ENCODE results near the gene APMAP.

APMAP gene

DNA sequence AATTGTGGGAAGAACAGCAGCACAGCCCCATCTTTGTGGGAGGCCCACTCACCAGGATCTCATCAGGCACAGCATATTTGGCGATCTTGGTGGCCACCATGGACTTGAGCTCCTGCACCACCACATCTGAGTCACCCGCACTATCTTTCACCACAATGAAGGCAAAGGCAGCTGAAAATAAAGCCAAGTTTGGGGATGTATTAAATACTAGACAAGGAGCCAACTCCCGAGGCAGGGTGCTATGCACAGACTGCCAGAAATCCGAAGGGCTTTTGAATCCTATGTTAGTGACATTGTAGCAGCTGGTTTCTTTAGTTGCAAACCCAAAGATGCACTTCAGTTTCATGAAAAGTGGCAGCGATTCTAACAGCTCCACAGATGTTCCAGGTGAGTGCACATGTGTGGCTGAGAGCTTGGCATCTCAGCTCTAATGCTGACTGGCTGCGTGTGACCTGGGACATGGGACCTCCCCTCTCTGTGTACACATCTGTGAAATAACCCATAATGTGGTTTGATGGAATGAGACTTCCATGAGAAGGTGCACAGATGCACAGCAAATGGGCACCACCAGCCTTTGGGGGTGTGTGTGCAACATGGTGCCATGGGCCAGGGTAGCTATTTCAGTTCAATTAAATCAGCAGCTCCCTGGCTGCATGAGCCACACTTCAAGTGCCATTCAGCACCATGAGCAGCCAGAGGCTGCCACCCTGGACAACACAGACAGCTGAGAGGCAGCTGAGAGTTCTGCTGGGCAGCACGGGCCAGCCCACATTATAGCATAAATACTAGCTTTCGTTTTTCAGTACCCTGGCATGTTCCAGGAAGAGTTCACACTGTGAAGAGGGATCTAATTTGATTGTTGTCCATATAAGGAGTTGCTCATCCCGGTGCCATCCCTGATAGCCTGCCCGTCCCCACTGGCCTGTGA is 16.9 kb upstream of the APMAP start:
- POLR2A ChIA-PET = no interaction called here
- H3K9me3 ChIP-seq (ENCODE audit: control insufficient read depth, insufficient read depth, low read depth, low read length) = no peaks in the 10 kb centered on the region
- peaks cover 0 to 35% of the 10 kb centered on the region in 2 experiments; a peak in 1 of 3 replicates for H3K36me3 ChIP-seq (ENCODE audit: control insufficient read depth in 2 of 2, insufficient read depth in 1 of 2, low read length in 2 of 2)
- TF ChIP-seq KLF1 (tag by site-specific recombination; IDR thresholded peaks at IDR 0.05) (no peak), ZNF785 (tag by site-specific recombination; IDR thresholded peaks at IDR 0.05) (no peak), ZNF175 (tag by site-specific recombination; IDR thresholded peaks at IDR 0.05) (no peak), ZNF214 (tag by site-specific recombination; IDR thresholded peaks at IDR 0.05; ENCODE audit: borderline replicate concordance) (no peak), GLI2 (tag by site-specific recombination; IDR thresholded peaks at IDR 0.05; ENCODE audit: borderline replicate concordance, low read depth) (no peak), ZNF19 (tag by site-specific recombination; IDR thresholded peaks at IDR 0.05; ENCODE audit: low read depth) (no peak), HOXD13 (CRISPR knock-in tag; IDR thresholded peaks at IDR 0.05; ENCODE audit: borderline replicate concordance) (no peak), ZBTB8A (tag by site-specific recombination; IDR thresholded peaks at IDR 0.05) (no peak)
- no peak overlapping the region for H3K4me3 ChIP-seq (ENCODE audit: low read depth, low read length)
- H3K27ac ChIP-seq (ENCODE audit: extremely low read depth, low read depth, low read length) = no peak overlapping the region
- no peaks in the 10 kb centered on the region for H3K4me1 ChIP-seq (ENCODE audit: control insufficient read depth, insufficient read depth, low read length)
- CTCF ChIA-PET = interaction anchor here (0.5 to 1.5 kb wide), 5 partner anchors 16 to 390 kb away, joined by 3 to 5 read pairs (median 3); no protein-coding TSS in a partner anchor

GRCh38 chr20:25008388-25009217 is 16.1 kb upstream of the APMAP start:
- H3K36me3 ChIP-seq (ENCODE audit: control insufficient read depth in 2 of 2, insufficient read depth in 1 of 2, low read length in 2 of 2) = peaks cover 0 to 31% of the 10 kb centered on the region in 2 experiments; a peak in 1 of 3 replicates
- CTCF ChIA-PET = interaction anchor here (1.1 to 1.4 kb wide), 3 partner anchors 15 to 391 kb away, joined by 3 to 5 read pairs (median 4); no protein-coding TSS in a partner anchor
- no peaks in the 10 kb centered on the region for H3K4me1 ChIP-seq (ENCODE audit: control insufficient read depth, insufficient read depth, low read length)
- POLR2A ChIA-PET = no interaction called here
- H3K4me3 ChIP-seq (ENCODE audit: low read depth, low read length) = no peak overlapping the region
- H3K27ac ChIP-seq (ENCODE audit: extremely low read depth, low read depth, low read length) = no peak overlapping the region
- no peaks in the 10 kb centered on the region for H3K9me3 ChIP-seq (ENCODE audit: control insufficient read depth, insufficient read depth, low read depth, low read length)
- no peak for TF ChIP-seq GLIS2 (tag by site-specific recombination; IDR thresholded peaks at IDR 0.05)
- no peak for TF ChIP-seq GFI1B (tag by site-specific recombination; IDR thresholded peaks at IDR 0.05)
- TF ChIP-seq ZNF830 (tag by site-specific recombination; IDR thresholded peaks at IDR 0.05; ENCODE audit: low read depth) = no peak
- no peak for TF ChIP-seq ZNF221 (tag by site-specific recombination; IDR thresholded peaks at IDR 0.05; ENCODE audit: borderline replicate concordance)
- TF ChIP-seq SETDB1 (IDR thresholded peaks at IDR 0.05; ENCODE audit: insufficient read length, low read length) = no peak
- TF ChIP-seq ZNF416 (tag by site-specific recombination; IDR thresholded peaks at IDR 0.05) = no peak
- TF ChIP-seq ZNF24 (tag by site-specific recombination; IDR thresholded peaks at IDR 0.05) = no peak
- no peak for TF ChIP-seq ZBTB26 (tag by site-specific recombination; optimal IDR thresholded peaks at IDR 0.05)
- TF ChIP-seq, protein P1, sequence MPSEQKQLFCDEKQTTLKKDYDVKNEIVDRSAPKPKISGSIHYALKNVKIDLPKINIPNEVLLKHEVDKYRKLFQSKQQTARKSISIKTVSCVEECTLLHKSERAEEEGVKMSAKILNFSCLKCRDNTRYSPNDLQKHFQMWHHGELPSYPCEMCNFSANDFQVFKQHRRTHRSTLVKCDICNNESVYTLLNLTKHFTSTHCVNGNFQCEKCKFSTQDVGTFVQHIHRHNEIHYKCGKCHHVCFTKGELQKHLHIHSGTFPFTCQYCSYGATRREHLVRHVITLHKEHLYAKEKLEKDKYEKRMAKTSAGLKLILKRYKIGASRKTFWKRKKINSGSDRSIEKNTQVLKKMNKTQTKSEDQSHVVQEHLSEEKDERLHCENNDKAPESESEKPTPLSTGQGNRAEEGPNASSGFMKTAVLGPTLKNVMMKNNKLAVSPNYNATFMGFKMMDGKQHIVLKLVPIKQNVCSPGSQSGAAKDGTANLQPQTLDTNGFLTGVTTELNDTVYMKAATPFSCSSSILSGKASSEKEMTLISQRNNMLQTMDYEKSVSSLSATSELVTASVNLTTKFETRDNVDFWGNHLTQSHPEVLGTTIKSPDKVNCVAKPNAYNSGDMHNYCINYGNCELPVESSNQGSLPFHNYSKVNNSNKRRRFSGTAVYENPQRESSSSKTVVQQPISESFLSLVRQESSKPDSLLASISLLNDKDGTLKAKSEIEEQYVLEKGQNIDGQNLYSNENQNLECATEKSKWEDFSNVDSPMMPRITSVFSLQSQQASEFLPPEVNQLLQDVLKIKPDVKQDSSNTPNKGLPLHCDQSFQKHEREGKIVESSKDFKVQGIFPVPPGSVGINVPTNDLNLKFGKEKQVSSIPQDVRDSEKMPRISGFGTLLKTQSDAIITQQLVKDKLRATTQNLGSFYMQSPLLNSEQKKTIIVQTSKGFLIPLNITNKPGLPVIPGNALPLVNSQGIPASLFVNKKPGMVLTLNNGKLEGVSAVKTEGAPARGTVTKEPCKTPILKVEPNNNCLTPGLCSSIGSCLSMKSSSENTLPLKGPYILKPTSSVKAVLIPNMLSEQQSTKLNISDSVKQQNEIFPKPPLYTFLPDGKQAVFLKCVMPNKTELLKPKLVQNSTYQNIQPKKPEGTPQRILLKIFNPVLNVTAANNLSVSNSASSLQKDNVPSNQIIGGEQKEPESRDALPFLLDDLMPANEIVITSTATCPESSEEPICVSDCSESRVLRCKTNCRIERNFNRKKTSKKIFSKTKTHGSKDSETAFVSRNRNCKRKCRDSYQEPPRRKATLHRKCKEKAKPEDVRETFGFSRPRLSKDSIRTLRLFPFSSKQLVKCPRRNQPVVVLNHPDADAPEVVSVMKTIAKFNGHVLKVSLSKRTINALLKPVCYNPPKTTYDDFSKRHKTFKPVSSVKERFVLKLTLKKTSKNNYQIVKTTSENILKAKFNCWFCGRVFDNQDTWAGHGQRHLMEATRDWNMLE (tag by site-specific recombination; conservative IDR thresholded peaks at IDR 0.05; ENCODE audit: low read depth) = no peak
- TF ChIP-seq WT1 (tag by site-specific recombination; IDR thresholded peaks at IDR 0.05) = no peak
- TF ChIP-seq SP7 (tag by site-specific recombination; IDR thresholded peaks at IDR 0.05) = no peak
- TF ChIP-seq ZBTB21 (tag by site-specific recombination; IDR thresholded peaks at IDR 0.05) = no peak
- TF ChIP-seq, protein P2, sequence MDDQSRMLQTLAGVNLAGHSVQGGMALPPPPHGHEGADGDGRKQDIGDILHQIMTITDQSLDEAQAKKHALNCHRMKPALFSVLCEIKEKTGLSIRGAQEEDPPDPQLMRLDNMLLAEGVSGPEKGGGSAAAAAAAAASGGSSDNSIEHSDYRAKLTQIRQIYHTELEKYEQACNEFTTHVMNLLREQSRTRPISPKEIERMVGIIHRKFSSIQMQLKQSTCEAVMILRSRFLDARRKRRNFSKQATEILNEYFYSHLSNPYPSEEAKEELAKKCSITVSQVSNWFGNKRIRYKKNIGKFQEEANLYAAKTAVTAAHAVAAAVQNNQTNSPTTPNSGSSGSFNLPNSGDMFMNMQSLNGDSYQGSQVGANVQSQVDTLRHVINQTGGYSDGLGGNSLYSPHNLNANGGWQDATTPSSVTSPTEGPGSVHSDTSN (CRISPR knock-in tag; IDR thresholded peaks at IDR 0.05) = no peak
- no peak for TF ChIP-seq GLI4 (tag by site-specific recombination; IDR thresholded peaks at IDR 0.05)
- TF ChIP-seq ZNF121 (tag by site-specific recombination; IDR thresholded peaks at IDR 0.05) = no peak
- TF ChIP-seq ZNF362 (tag by site-specific recombination; IDR thresholded peaks at IDR 0.05) = no peak
- TF ChIP-seq ZFP3 (tag by site-specific recombination; IDR thresholded peaks at IDR 0.05; ENCODE audit: low read depth) = no peak

Measured in HEK293 (cell line).